HL-60 (cell line): ENCODE measurements around the gene LMAN1L.

Source experiments
- DNase-seq, 2 experiments: peaks; one replicate each; pipeline ENCODE4 v3.0.0-alpha.2; 2010 to 2020; ENCODE audit warnings: low read depth in 1 of 2, low spot score in 1 of 2
- H3K27ac ChIP-seq: fragments of 250-450 bp; sonication (Bioruptor Pico); replicated peaks from 2 replicates; pipeline ENCODE4 v1.5.1; 2020; ENCODE audit warnings: mild to moderate bottlenecking, moderate library complexity
- H3K27me3 ChIP-seq: fragments of 250-450 bp; sonication (Bioruptor Pico); 2 replicates; pipeline ENCODE4 v1.5.1; 2021; ENCODE audit warnings: mild to moderate bottlenecking, moderate library complexity; ENCODE audit not compliant: insufficient read depth, poor library complexity, severe bottlenecking
- H3K4me3 ChIP-seq: replicated peaks from 2 replicates; pipeline ENCODE4 v1.5.1; 2011; ENCODE audit warnings: mild to moderate bottlenecking, control low read depth, low read length; ENCODE audit not compliant: insufficient read depth
- GABPA ChIP-seq: IDR thresholded peaks from 2 replicates; pipeline ENCODE4 v1.6.1; 2012; ENCODE audit warnings: low read depth
- POLR2AphosphoS5 ChIP-seq: IDR thresholded peaks from 2 replicates; pipeline ENCODE4 v1.6.1; 2012; ENCODE audit warnings: low read depth
- SPI1 ChIP-seq: IDR thresholded peaks from 2 replicates; pipeline ENCODE4 v1.6.1; 2012; ENCODE audit warnings: low read depth, mild to moderate bottlenecking, borderline replicate concordance
- TF ChIP-seq, protein P1 (sequence below): IDR thresholded peaks from 2 replicates; pipeline ENCODE4 v1.6.1; 2012; ENCODE audit warnings: low read depth; ENCODE audit not compliant: insufficient replicate concordance
- TF ChIP-seq, protein P2 (sequence below): IDR thresholded peaks from one replicate; pipeline ENCODE4 v1.5.1; 2011; ENCODE audit warnings: low read length, control low read depth, inconsistent platforms; ENCODE audit not compliant: insufficient read depth

Gene LMAN1L

DNA sequence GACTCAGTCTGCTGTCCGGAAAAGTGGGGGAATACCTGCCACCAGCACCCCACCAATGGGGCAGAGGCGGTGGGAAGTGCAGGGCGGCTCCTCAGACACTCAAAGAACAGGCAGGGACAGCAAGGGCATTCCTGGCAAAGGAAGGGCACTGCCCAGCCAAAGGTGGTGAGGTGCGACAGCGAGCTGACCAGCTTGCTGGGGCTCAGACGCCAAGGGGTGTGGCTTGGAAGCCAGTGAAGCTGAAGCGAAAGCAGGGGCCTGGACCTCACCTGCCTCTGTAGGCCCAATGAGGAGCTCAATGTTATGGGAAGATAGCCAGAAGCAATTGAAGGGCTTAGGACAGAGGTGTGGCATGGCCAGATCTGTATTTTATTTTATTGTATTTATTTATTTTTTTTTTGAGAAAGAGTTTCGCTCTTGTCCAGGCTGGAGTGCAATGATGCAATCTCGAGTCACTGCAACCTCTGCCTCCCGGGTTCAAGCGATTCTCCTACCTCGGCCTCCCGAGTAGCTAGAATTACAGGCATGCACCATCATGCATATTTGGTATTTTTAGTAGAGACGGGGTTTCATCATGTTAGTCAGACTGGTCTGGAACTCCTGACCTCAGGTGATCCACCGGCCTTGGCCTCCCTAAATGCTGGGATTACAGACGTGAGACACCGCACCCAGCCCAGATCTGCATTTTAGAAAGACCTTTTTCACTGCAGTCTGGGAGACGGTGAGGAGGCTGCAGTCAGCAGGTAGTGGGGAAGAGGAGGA, 4.4 kb upstream of the LMAN1L start:
- no peak for TF ChIP-seq POLR2AphosphoS5
- TF ChIP-seq SPI1, result no peak
- TF ChIP-seq, protein P1, sequence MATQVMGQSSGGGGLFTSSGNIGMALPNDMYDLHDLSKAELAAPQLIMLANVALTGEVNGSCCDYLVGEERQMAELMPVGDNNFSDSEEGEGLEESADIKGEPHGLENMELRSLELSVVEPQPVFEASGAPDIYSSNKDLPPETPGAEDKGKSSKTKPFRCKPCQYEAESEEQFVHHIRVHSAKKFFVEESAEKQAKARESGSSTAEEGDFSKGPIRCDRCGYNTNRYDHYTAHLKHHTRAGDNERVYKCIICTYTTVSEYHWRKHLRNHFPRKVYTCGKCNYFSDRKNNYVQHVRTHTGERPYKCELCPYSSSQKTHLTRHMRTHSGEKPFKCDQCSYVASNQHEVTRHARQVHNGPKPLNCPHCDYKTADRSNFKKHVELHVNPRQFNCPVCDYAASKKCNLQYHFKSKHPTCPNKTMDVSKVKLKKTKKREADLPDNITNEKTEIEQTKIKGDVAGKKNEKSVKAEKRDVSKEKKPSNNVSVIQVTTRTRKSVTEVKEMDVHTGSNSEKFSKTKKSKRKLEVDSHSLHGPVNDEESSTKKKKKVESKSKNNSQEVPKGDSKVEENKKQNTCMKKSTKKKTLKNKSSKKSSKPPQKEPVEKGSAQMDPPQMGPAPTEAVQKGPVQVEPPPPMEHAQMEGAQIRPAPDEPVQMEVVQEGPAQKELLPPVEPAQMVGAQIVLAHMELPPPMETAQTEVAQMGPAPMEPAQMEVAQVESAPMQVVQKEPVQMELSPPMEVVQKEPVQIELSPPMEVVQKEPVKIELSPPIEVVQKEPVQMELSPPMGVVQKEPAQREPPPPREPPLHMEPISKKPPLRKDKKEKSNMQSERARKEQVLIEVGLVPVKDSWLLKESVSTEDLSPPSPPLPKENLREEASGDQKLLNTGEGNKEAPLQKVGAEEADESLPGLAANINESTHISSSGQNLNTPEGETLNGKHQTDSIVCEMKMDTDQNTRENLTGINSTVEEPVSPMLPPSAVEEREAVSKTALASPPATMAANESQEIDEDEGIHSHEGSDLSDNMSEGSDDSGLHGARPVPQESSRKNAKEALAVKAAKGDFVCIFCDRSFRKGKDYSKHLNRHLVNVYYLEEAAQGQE, result no peak
- TF ChIP-seq GABPA, result no peak
- TF ChIP-seq, protein P2, sequence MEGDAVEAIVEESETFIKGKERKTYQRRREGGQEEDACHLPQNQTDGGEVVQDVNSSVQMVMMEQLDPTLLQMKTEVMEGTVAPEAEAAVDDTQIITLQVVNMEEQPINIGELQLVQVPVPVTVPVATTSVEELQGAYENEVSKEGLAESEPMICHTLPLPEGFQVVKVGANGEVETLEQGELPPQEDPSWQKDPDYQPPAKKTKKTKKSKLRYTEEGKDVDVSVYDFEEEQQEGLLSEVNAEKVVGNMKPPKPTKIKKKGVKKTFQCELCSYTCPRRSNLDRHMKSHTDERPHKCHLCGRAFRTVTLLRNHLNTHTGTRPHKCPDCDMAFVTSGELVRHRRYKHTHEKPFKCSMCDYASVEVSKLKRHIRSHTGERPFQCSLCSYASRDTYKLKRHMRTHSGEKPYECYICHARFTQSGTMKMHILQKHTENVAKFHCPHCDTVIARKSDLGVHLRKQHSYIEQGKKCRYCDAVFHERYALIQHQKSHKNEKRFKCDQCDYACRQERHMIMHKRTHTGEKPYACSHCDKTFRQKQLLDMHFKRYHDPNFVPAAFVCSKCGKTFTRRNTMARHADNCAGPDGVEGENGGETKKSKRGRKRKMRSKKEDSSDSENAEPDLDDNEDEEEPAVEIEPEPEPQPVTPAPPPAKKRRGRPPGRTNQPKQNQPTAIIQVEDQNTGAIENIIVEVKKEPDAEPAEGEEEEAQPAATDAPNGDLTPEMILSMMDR, result no peak
- Histone ChIP-seq H3K4me3 (no peak overlapping the region), H3K27ac (no peak overlapping the region), H3K27me3 (no peaks in the 10 kb centered on the region)
- no peak for DNase-seq

DNA sequence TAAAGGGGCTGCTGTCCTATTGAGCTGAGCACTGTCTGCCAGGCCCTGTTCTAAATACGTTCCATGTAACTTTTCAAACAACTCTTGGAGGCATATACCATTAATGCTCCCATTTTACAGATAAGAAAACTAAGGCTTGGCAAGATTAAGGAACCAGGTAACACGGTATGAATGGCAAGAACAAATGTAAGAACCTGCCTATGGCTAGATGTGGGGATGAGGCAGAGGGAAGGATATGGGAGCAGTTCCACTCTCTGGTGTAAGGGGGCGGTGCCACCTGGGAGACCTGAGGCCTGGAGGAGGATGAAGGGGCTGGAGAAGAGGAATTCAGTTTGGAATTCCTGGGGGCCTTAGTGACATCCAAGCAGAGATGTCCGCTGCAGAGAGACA, 3.8 kb upstream of the LMAN1L start:
- TF ChIP-seq, protein P1, result no peak
- TF ChIP-seq POLR2AphosphoS5 (no peak), SPI1 (no peak), GABPA (no peak)
- TF ChIP-seq, protein P2, result no peak
- no peaks in the 10 kb centered on the region for H3K27me3 ChIP-seq
- H3K27ac ChIP-seq, result no peak overlapping the region
- H3K4me3 ChIP-seq, result no peak overlapping the region
- DNase-seq, result no peak

DNA sequence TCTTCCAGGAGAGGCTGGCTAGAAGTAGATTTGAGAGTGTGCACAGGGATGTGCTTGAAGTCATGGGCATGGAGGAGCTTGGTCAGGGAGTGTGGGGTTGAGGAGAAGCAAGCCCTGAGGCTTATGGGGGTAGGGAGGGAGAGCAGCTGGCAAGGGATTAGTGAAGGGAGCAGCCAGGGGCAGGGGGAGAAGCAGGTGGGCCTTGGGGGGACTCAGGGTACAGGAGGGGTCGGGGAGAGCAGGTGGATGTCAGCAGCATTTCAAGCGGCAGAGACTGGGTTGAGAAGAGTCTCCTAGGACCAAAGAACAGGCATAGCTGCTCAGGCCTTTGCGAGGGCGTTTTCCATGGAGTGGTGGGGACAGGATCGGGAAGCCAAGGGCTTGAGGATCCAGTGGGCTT, 3.4 kb upstream of the LMAN1L start:
- no peaks in the 10 kb centered on the region for H3K27me3 ChIP-seq
- TF ChIP-seq GABPA, result no peak
- no peak for TF ChIP-seq SPI1
- TF ChIP-seq, protein P1, result no peak
- TF ChIP-seq, protein P2, result no peak
- TF ChIP-seq POLR2AphosphoS5, result no peak
- no peak overlapping the region for H3K4me3 ChIP-seq
- no peak for DNase-seq
- no peak overlapping the region for H3K27ac ChIP-seq
